OCI-M2 (cell line): Measurements from ENCODE around the gene JUP.

ENCODE experiments used
- DNase-seq: peaks from one replicate; lab custom pipeline; 2025; ENCODE audit not compliant: unreplicated experiment; lab: John Stamatoyannopoulos, UW

JUP gene

DNA sequence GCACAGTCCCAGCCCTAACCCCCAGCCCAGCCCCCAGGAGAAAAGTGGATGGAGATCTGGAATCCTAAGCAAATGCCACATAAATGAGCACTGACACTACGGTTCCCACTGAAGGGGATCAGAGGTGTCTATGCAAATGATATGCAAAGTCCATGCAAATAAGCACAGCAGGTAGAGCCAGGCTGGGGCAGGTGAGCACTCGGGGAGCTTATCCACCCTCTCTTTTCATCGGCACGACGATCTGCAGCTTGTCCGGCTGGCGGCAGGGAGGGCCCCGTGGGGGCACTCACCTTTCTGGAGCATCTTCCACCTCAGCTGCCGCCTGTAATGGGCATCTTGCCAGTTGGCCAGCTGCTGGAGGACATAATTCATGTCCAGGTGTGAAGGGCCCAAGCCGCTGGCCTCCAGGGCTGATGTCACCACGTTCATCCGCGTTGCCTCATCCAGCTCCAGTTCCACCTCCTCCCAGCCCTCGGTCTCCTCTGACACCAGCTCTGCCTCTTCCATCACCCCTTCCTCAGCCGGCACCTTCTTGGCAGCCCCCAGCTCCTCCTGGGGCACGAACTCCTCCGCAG lies 61.9 kb downstream of the JUP start:
- DNase-seq = no peak

- DNase-seq = no peak
These were observed 62.6 kb downstream of the JUP start for GRCh38 chr17:41723801-41724475.

- DNase-seq = no peak
These were observed 64.3 kb downstream of the JUP start for GRCh38 chr17:41722231-41722630.

DNA sequence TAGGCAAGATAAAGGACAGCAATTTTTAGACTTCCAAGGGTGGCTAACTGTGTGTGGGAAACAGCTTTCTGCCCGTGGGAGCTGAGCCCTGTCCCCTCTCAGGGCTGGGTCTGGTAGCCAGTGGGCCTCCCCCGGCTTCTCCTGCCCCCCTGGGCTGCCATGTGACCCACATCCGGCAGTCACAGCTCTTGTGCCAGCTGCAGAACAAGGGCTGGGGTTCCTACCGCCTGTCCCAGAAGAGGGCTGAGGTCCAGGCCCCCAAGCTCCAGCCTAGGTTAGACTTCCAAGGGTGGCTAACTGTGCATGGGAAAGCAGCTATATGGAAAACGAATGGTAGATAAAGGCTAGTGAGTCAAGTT lies 68.2 kb downstream of the JUP start:
- DNase-seq = no peak

DNA sequence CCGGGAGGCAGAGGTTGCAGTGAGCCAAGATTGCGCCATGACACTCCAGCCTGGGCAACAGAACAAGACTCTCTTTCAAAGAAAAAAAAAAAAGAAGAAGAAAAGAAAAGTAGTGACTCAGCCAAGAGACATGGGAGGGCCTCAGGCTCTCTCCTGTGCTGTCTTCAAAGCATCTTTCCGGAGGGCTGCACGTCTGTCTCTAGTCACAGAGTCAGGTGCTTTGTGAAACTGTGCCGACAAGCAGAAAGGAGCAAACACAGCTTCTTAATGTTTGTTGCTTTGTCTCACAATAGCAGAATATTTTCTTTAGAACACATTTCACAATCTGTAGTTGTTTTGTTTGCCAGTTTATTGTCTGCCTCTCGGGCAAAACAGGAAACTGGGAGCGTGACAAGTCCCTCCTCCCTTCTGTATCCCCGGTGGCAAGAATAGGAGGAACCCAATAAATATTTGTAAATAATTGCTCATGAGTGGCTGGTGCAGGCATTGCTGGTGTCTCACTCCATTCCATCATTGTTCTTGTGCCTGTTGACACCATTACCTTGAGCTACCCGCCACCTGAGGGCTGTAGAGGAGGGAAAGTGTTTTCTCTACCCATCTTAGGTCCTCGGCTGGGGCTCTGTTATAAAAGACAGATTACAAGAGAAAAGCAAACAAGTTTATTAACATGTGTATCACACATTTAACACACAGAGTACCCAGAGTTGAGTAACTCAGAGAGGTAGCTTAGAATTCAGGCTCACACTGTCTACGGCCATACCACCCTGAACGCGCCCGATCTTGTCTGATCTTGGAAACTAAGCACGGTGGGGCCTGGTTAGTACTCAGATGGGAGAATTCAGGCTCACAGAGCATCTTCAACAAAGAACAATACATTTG lies 68.9 kb downstream of the JUP start:
- DNase-seq = no peak

DNA sequence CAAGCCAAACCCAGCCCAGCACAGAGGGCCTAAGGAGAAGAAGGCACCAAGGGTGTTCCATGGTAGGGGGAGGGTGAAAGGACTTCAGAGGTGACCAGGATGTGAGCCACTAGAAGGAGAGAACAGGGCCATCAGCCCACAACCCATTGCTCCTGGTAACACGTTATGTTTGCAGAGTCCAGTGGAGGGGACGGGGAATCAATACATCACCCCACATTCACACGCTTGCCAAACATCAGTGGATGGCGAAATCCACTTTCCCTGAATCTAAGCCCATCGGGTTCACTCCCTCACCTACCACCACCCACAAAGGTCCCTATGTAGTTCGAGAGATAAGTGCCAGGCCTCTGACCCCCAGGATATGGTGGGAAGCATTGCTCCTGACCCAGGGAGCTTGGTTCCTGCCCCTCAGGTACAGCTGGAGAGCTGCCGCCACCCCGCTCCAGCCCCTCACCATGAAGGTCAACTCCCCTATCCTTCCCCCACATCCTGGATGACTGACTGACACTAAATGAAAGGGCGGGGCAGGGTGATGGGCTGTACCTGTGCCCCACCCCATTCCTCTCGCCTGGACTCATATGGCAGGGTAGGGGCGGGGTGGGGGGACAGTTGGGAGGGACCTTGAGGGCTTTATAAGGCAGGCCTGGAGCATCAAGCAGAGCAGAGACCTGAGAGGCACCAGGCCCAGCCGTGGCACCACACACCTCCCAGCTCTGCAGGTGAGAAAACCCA lies 74.7 kb downstream of the JUP start, which contains the start of gene GAST:
Gene GAST, plus strand, starts transcription at position 663 of the 732 bp plus-strand sequence. CDS start 3,106 bp downstream, outside the sequence.
- no peak for DNase-seq

DNA sequence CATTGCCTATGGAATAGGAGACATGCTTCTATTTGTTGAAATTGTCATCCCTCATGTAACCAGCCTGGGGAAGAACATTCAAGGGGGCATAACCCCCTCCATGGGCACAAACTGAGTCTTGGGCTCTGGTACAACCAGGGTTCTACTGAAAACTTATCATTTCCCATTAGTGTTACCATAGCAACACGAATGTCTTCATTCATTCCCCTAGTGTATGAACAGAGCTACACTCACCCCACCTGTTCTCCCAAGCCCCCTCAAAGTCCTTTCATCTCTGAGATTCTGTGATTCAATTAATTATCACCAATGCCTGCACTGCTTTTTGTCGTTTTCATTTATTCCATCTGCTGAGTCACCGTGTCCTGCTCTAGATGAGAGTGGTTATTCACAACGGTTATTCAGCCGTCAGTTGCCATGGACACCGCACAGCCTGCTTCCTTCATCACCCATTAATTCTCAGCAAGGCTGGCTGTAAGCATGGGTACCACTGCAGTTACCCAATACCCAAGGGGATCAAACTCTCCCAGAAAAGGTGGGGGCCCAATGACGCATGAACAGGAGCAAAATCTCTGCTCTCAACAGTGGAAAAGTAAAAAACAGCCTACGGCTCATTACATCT lies 75.9 kb downstream of the JUP start:
- no peak for DNase-seq

- no peak for DNase-seq
These were observed 78.5 kb downstream of the JUP start for GRCh38 chr17:41707803-41708669.

DNA sequence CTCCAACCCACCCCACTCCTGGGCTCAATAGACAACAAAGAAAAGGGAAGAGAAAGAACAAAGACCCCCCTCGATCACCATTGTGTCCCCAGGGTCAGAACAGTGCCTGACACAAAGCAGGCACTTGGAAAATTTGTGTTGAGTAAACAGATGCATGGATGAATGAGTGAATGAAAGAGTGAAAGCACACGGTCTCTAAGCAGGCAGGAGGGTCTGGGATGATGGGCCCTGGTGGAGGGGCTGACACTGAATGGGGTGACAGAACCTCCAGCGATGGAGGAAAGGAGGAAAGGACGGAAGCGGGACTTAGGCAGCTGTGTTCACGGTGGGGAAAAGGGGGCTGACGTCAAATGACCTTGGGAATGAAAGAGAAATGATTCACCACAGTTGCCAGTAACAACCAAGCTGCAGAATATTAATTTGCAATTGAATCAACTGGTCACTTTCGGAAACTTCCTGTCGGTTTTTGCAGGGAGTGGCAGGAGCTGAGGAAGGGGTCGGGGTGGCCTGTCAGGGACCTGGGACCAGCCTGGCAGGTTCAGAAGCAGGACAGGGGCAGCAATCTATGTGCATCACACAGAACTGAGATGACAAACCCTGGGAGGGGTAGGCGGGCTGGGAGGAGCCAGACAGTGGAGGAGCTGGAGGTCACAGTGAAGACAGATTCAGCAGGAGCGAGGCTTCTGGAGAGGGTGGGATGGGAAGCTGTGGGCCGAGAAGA lies 81.1 kb downstream of the JUP start:
- no peak for DNase-seq
